ENCODE results near the gene VAPB.
A peak's percentile ranks its signal among the peaks of the same experiment; 100 is the strongest.
"Not testable (repeated sequence)": the region's sequence is repeated elsewhere in the genome, so short reads cannot be mapped to it uniquely, and the experiment has no call there.

VAPB gene

GRCh38 chr20:58418949-58419748, 30.1 kb downstream of the VAPB start:
- H3K4me3 ChIP-seq (ENCODE audit: control insufficient read depth, low read depth, low read length) = no peak overlapping the region
- DNase-seq (ENCODE audit: low read depth) = no peak
- TF ChIP-seq, protein P1, sequence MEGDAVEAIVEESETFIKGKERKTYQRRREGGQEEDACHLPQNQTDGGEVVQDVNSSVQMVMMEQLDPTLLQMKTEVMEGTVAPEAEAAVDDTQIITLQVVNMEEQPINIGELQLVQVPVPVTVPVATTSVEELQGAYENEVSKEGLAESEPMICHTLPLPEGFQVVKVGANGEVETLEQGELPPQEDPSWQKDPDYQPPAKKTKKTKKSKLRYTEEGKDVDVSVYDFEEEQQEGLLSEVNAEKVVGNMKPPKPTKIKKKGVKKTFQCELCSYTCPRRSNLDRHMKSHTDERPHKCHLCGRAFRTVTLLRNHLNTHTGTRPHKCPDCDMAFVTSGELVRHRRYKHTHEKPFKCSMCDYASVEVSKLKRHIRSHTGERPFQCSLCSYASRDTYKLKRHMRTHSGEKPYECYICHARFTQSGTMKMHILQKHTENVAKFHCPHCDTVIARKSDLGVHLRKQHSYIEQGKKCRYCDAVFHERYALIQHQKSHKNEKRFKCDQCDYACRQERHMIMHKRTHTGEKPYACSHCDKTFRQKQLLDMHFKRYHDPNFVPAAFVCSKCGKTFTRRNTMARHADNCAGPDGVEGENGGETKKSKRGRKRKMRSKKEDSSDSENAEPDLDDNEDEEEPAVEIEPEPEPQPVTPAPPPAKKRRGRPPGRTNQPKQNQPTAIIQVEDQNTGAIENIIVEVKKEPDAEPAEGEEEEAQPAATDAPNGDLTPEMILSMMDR (conservative IDR thresholded peaks at IDR 0.05; ENCODE audit: control insufficient read depth, insufficient read depth, low read depth, low read length) = no peak

DNA sequence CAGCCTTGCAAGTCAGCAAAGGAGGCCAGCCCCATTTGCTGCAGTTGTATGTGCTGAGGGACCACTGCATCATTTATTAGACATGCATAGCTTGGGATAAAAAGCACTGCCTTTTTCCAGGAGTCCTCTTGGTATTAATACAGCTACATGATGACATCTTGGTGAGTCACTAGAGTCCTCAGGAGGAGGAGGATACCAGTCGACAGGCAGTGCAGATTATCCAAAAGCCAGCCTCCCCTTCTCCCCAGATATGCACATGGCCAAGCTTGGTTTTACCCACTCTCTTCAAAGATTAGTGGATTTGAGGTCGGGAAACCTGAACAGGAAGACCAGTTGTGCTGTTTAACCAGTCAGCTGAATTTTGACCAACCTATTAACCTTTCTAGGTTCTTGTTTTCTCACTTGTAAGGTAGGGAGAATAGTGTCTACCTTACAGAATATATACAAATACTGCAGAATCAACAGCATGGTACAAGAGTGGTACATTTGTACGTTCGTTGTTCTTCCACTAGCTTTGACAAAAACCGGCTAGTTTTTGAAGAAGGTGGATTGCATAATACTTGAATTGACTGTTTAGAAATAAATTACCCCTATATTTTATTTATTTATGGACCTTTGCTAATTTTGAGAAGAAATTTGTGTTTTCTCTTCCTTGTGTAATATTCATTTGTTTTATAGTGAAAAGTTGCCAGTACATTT, 31.9 kb downstream of the VAPB start:
- DNase-seq (ENCODE audit: low read depth) = peak; percentile 81
- TF ChIP-seq, protein P1 (conservative IDR thresholded peaks at IDR 0.05; ENCODE audit: control insufficient read depth, insufficient read depth, low read depth, low read length) = no peak

DNA sequence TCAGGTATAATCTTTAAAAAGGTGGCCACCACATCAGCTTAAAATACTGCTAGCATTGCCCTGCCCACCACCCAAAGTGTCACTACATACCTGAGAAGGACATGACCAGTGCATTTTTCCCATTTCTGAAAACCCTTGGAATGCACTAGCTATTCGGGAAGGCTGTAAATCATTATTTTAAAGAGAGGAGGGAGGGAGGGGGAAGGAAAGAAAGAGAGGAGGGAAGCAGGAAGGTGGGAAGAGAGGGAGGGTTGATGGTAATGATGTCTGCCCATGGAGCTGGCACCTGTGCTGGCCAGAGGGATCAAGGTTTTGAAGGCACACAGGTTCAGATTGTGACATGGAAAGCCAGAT, 32.4 kb downstream of the VAPB start:
- DNase-seq (ENCODE audit: low read depth) = no peak
- TF ChIP-seq, protein P1 (conservative IDR thresholded peaks at IDR 0.05; ENCODE audit: control insufficient read depth, insufficient read depth, low read depth, low read length) = no peak
- H3K4me3 ChIP-seq (ENCODE audit: control insufficient read depth, low read depth, low read length) = no peak overlapping the region

More for the DNA sequence above, 31.9 kb downstream of the VAPB start:
- no peak overlapping the region for H3K4me3 ChIP-seq (ENCODE audit: control insufficient read depth, low read depth, low read length)

DNA sequence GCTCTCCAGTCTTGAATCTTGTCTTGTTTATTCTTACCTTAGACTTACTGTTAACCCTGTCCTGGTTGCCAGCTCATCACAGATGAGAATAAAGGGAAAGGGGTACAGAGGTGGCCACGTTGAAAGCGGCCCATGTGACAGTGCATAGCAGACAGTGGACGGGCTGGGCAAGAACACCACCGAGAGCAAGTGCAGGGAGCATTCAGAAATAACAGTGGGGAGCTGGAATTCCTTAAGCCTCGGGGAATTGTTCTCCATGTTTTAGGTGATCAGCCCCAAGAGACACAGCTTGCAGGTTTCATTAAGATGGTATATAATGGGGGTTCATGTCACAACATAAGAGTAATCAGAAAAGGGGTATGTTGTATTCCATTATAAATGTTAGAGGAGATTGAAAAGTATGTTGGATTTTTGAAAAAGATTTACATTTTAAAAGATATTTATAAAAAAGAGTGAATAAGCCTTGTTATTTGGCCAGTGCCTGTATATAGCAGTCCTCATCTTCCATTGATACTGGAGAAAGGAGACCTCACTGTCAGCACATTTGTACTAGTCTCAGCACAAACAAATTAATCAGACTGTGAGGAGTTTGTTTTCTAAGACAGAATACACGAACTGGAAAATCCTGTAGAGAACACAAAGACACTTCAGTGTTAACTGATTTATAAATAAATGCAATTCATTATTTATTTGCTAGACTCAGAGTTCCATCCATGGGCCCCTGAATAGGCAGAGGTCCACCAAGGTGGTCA, 35.4 kb downstream of the VAPB start:
- H3K4me3 ChIP-seq (ENCODE audit: control insufficient read depth, low read depth, low read length) = no peak overlapping the region
- no peak for DNase-seq (ENCODE audit: low read depth)
- TF ChIP-seq, protein P1 (conservative IDR thresholded peaks at IDR 0.05; ENCODE audit: control insufficient read depth, insufficient read depth, low read depth, low read length) = no peak

- not testable (repeated sequence) for H3K4me3 ChIP-seq (ENCODE audit: control insufficient read depth, low read depth, low read length); DNase-seq (ENCODE audit: low read depth)
Measured at GRCh38 chr20:58427571-58427970, 38.5 kb downstream of the VAPB start.

- H3K4me3 ChIP-seq (ENCODE audit: control insufficient read depth, low read depth, low read length) = no peak overlapping the region
- TF ChIP-seq, protein P1 (conservative IDR thresholded peaks at IDR 0.05; ENCODE audit: control insufficient read depth, insufficient read depth, low read depth, low read length) = no peak
- no peak for DNase-seq (ENCODE audit: low read depth)
Measured at GRCh38 chr20:58428364-58428763, 39.3 kb downstream of the VAPB start.

GRCh38 chr20:58429303-58429702, 40.3 kb downstream of the VAPB start:
- no peak for DNase-seq (ENCODE audit: low read depth)
- TF ChIP-seq, protein P1 (conservative IDR thresholded peaks at IDR 0.05; ENCODE audit: control insufficient read depth, insufficient read depth, low read depth, low read length) = no peak
- H3K4me3 ChIP-seq (ENCODE audit: control insufficient read depth, low read depth, low read length) = no peak overlapping the region
